GM19023 (cell line): ENCODE measurements around the gene FADS2.

Experiments used
- ATAC-seq: cut with Tn5 transposase; IDR thresholded peaks from one replicate; pipeline ENCODE4 v1.9.1; 2021; ENCODE audit warnings: mild to moderate bottlenecking, moderate library complexity; ENCODE audit not compliant: unreplicated experiment

FADS2 gene

GRCh38 chr11:61817471-61818202, 10.5 kb upstream of the FADS2 start:
- no peak for ATAC-seq

- ATAC-seq, result no peak
These were observed 7.9 kb upstream of the FADS2 start for GRCh38 chr11:61820174-61820573.

- peak; percentile 1 for ATAC-seq
These were observed 1.1 kb upstream of the FADS2 start for GRCh38 chr11:61826930-61827570.

GRCh38 chr11:61828379-61828628, 204 bp downstream of the FADS2 start:
- ATAC-seq, result peak; percentile 5

GRCh38 chr11:61828629-61829407, 718 bp downstream of the FADS2 start:
- ATAC-seq, result peak; percentile 42

- ATAC-seq, result no peak
These were observed 1.7 kb downstream of the FADS2 start for GRCh38 chr11:61829806-61830205.

- no peak for ATAC-seq
These were observed 2.4 kb downstream of the FADS2 start for GRCh38 chr11:61830237-61831105.

- no peak for ATAC-seq
These were observed 4.1 kb downstream of the FADS2 start for GRCh38 chr11:61832207-61832606.

GRCh38 chr11:61832754-61833153, 4.7 kb downstream of the FADS2 start:
- no peak for ATAC-seq

GRCh38 chr11:61833471-61833870, 5.4 kb downstream of the FADS2 start:
- no peak for ATAC-seq

- ATAC-seq, result no peak
These were observed 5.8 kb downstream of the FADS2 start for GRCh38 chr11:61833926-61834277.

GRCh38 chr11:61834278-61835048, 6.4 kb downstream of the FADS2 start:
- peak; percentile 94 for ATAC-seq

GRCh38 chr11:61836193-61836592, 8.1 kb downstream of the FADS2 start:
- no peak for ATAC-seq

GRCh38 chr11:61837411-61838005, 9.4 kb downstream of the FADS2 start:
- no peak for ATAC-seq

- no peak for ATAC-seq
These were observed 10.4 kb downstream of the FADS2 start for GRCh38 chr11:61838501-61838900.

GRCh38 chr11:61838921-61839320, 10.8 kb downstream of the FADS2 start:
- no peak for ATAC-seq

GRCh38 chr11:61839742-61840141, 11.6 kb downstream of the FADS2 start:
- no peak for ATAC-seq

GRCh38 chr11:61840371-61840770, 12.3 kb downstream of the FADS2 start:
- no peak for ATAC-seq

- ATAC-seq, result no peak
These were observed 13.8 kb downstream of the FADS2 start for GRCh38 chr11:61841636-61842527.
